ENCODE results near the gene PTP4A2.

DNA sequence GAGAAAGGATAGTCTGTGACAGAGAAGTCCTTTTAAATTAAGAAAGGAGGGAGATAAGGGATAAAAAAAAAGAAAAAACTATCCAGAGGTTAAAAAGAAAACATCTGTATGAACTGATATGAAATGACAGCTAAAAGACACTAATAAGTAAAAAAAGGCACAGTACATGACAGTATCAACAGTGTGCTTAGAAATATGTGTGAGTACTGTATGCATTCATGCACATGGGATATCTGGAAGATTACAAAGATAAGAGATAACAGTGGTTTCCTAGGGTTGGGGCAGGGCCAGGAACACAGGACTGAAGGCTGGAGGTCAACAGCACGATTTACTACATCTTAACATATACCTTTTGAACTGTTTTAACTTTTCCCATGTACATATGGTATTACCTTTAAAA, 13.3 kb downstream of the PTP4A2 start:
- TF ChIP-seq, protein P1, sequence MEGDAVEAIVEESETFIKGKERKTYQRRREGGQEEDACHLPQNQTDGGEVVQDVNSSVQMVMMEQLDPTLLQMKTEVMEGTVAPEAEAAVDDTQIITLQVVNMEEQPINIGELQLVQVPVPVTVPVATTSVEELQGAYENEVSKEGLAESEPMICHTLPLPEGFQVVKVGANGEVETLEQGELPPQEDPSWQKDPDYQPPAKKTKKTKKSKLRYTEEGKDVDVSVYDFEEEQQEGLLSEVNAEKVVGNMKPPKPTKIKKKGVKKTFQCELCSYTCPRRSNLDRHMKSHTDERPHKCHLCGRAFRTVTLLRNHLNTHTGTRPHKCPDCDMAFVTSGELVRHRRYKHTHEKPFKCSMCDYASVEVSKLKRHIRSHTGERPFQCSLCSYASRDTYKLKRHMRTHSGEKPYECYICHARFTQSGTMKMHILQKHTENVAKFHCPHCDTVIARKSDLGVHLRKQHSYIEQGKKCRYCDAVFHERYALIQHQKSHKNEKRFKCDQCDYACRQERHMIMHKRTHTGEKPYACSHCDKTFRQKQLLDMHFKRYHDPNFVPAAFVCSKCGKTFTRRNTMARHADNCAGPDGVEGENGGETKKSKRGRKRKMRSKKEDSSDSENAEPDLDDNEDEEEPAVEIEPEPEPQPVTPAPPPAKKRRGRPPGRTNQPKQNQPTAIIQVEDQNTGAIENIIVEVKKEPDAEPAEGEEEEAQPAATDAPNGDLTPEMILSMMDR (IDR thresholded peaks at IDR 0.05): no peak
- no peak for TF ChIP-seq ZFX (IDR thresholded peaks at IDR 0.05; ENCODE audit: borderline replicate concordance)

All from 22Rv1 (cell line).